LNCaP clone FGC (cell line): ENCODE results near the gene SAMD11.
"Not testable (repeated sequence)": the region's sequence is repeated elsewhere in the genome, so short reads cannot be mapped to it uniquely, and the experiment has no call there.

Experiments used
- DNase-seq: peaks from one replicate; pipeline ENCODE4 v3.0.0-alpha.2; 2011; ENCODE audit warnings: low read depth
- H3K4me3 ChIP-seq: 2 replicates; pipeline ENCODE4 v1.5.1; 2011; ENCODE audit warnings: mild to moderate bottlenecking, low read depth, low read length, control low read depth
- TF ChIP-seq, protein P1 (sequence below): IDR thresholded peaks from 2 replicates; pipeline ENCODE4 v1.5.1; 2012; ENCODE audit warnings: mild to moderate bottlenecking; ENCODE audit not compliant: control insufficient read depth, insufficient read depth; ENCODE audit errors: extremely low read depth

SAMD11 gene

DNA sequence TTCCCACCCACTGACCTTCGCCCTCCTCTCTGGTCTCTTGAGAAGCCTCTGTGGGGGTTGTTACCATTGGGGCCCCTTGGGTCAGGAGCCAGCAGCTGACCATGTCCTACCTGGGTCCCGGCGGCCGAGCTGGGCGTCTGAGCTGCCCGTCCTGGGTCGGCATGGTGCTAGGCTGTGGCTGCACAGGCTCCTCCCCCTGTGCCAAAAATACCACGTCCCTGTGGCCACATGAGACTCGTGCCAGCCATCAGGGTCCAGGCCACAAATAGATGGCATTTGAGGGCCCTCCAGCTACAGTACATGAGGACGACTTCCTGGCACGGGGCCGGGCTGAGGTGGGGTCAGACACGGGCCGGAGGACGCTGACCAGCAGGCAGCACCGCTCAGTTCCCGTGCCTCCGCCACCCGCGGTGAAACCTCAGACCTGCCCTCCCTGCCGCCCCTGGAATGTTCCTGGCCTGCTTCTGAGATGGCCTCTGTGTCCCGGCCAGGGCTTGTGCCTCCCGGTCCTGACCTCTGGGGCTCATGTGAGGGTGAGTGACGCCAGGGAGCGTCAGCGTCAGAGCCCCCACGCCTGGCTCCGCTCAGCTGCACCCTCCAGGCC is 58.3 kb downstream of the SAMD11 start, which contains the start of gene PERM1:
Gene PERM1, minus strand, starts transcription at position 139 of the 604 bp plus-strand sequence. CDS start 1,064 bp downstream, outside the sequence.
- H3K4me3 ChIP-seq, result no peak within 1 kb of the TSS
- TF ChIP-seq, protein P1, sequence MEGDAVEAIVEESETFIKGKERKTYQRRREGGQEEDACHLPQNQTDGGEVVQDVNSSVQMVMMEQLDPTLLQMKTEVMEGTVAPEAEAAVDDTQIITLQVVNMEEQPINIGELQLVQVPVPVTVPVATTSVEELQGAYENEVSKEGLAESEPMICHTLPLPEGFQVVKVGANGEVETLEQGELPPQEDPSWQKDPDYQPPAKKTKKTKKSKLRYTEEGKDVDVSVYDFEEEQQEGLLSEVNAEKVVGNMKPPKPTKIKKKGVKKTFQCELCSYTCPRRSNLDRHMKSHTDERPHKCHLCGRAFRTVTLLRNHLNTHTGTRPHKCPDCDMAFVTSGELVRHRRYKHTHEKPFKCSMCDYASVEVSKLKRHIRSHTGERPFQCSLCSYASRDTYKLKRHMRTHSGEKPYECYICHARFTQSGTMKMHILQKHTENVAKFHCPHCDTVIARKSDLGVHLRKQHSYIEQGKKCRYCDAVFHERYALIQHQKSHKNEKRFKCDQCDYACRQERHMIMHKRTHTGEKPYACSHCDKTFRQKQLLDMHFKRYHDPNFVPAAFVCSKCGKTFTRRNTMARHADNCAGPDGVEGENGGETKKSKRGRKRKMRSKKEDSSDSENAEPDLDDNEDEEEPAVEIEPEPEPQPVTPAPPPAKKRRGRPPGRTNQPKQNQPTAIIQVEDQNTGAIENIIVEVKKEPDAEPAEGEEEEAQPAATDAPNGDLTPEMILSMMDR, result no peak
- no peak for DNase-seq

DNA sequence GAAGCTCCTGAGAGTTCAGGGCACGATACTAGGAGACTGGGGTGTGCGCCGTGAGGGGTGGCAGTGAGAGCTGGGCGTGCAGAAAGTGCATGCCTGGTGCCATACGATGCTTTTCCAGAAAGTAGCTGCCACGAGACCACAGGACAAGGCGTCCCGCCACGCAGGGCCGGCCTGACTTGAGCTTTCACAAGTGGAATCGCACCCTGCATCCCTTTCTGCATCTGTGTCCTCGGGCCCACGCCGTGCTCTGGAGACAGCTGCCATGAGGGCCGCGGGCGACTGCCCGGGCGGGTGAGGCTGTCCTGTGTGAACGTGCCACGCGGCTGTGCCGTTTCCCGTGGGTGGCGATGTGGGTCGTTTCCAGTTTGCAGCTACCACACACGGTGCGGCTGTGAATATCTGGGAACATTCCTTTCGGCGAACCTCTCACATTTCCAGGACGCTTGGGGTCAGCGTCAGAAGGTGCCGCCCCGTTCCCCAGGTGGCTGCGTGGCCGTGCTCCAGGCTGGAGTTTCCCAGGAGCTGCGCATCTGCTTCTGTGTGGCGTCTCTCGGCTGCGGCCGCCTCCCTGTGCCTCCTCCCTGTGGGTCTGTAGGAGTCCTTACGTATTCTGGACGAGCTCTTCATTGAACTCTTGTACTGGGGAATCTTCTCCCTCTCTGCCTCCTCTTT is 59.2 kb downstream of the SAMD11 start:
- DNase-seq, result no peak
- H3K4me3 ChIP-seq, result no peak overlapping the region
- TF ChIP-seq, protein P1, result no peak

DNA sequence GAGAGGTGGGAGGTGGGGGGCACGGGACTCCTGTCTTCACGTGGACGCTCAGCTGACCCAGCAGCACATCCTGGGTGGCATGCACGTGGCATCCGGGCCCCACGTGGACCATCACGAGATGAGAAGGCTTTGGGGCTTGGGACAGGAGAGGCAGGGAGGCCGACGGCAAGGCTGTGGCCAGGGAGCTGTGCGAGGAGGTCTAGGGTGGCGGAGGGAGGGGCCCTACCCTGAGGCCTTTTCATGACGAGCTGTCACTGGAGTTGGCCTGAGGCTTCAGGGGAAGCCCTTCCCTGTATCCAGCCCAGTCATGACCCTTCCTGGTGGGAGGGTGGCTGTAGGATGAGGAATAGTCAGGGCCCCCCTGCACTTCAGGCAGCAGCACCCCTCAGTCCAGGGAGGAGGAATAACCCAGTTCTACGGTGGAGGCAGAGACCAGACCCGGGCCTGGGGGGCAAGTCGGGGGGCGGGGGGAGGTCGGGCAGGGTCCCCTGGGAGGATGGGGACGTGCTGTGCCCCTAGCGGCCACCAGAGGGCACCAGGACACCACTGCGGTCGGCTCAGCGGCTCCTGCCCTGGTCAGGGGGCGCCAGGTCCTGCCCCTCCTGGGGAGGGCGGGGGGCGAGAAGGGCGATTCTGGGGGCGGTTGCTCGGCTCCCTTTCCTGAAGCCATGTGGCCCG is 60.2 kb downstream of the SAMD11 start:
- DNase-seq, result no peak
- 0 out of 2 replicates have a peak overlapping the region, but pooled peaks have one; percentile 21 for H3K4me3 ChIP-seq
- TF ChIP-seq, protein P1, result peak; percentile 90

DNA sequence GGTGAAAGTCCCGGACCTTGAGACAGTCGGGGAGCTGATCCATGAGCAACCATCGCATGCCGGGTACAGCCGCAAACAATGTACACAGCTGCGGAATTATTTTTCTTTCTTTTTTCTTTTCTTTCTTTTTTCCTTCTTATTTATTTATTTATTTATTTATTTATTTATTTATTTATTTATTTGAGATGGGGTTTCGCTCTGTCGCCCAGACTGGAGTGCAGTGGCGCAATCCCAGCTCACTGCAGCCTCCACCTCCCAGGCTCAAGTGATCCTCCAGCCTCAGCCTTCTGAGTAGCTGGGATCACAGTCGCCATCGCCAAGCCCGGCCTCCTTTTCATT is 60.7 kb downstream of the SAMD11 start:
- H3K4me3 ChIP-seq, result 0 out of 2 replicates have a peak overlapping the region, but pooled peaks have one; percentile 21
- TF ChIP-seq, protein P1, result no peak
- DNase-seq, result no peak

DNA sequence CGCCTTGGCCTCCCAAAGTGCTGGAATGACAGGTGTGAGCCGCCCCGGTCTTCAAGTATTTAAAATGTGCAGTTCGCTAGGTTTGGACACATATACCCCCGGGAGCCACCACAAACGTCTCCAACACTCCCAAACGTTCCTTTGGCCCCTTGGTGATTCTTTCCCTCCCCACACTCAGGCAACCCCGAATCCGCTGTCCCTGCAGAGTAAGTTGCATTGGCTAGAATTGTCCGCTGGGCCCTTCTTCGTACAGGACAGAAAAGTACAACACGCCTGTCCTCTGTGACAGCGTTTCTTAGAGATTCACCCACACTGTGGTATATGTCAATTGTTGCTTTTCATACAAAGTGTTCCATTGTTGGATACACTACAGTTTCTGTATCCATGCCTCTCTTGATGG is 61.4 kb downstream of the SAMD11 start:
- DNase-seq, result no peak
- TF ChIP-seq, protein P1, result no peak
- H3K4me3 ChIP-seq, result no peak overlapping the region

DNA sequence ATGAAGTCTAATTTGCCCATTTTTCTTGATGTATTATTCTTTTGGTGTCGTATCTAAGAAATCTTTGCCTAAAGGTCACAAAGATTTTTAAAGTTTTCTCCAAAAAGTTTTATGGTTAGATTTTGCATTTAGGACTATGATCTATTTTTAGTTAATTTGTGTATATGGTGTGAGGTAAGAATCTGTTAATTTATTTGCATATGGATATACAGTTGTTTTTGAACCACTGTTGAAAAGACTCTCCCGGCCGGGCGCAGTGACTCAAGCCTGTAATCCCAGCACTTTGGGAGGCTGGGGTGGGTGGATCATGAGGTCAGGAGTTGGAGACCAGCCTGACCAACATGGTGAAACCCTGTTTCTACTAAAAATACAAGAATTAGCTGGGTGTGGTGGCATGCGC is 64.3 kb downstream of the SAMD11 start:
- not testable (repeated sequence) for DNase-seq

DNA sequence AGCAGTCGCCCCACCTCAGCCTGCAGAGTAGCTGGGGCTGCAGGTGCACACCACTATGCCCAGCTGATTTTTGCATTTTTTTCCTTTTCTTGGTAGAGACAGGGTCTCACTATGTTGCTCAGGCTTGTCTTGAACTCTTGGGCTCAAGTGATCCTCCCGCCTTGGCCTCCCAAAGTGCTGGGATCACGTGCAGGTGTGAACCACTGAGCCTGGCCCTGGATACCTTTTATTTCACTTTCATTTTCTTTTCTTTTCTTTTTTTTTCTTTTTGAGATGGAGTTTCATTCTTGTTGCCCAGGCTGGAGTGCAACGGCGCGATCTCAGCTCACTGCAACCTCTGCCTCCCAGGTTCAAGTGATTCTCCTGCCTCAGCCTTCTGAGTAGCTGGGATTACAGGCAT is 67.6 kb downstream of the SAMD11 start:
- DNase-seq, H3K4me3 ChIP-seq: not testable (repeated sequence)

More for the DNA sequence above, 64.3 kb downstream of the SAMD11 start:
- H3K4me3 ChIP-seq, result not testable (repeated sequence)
